HepG2 (cell line): ENCODE measurements around the gene OR2AG1. TPM values are rescaled to one million over a fixed set of nuclear protein-coding genes. Genes with fewer than 3 reads are reported as not detected.

Source experiments
- ATAC-seq: fragments of 200-7000 bp; cut with Tn5 transposase; 3 replicates; pipeline ENCODE4 v1.9.1; 2020; ENCODE audit warnings: mild to moderate bottlenecking, moderate library complexity
- BruUV-seq: library from RNA; stranded (reverse); fragments of 400-500 nt; replicated peaks from 2 replicates; lab custom pipeline; 2021; lab: Mats Ljungman, UMichigan
- CTCF ChIA-PET: fragments of 300-600 bp; formaldehyde crosslinking; extraction: SDS; loops from one replicate; lab custom pipeline; 2021; ENCODE audit warnings: low total read pairs, inconsistent platforms, low intra/inter-chr PET ratio; lab: Yijun Ruan, JAX
- POLR2A ChIA-PET: fragments of 350-600 bp; sonication (Branson Sonifier 250); formaldehyde crosslinking; loops from one replicate; lab custom pipeline; 2020; ENCODE audit warnings: antibody characterized with exemption, inconsistent platforms; lab: Yijun Ruan, JAX
- DNase-seq: peaks from one replicate; pipeline ENCODE4 v3.0.0-alpha.2; 2015; ENCODE audit warnings: low spot score
- FAIRE-seq: peaks from 3 replicates; lab custom pipeline; 2011; peaks lifted over from hg19 to GRCh38; lab: Jason Lieb, UNC
- H2AFZ ChIP-seq: one replicate; pipeline ENCODE4 v1.6.1; 2011; ENCODE audit warnings: low read length, inconsistent platforms
- H3K27ac ChIP-seq: fragments of 300-600 bp; 3 replicates; pipeline ENCODE4 v1.8.0; 2011; ENCODE audit warnings: mixed run types, mild to moderate bottlenecking, mixed read lengths, low read length, inconsistent platforms; ENCODE audit not compliant: insufficient read depth; ENCODE audit errors: extremely low read length
- H3K27me3 ChIP-seq, 2 experiments: fragments of 200-600 bp in 1 of 2; 2 replicates in 1 of 2; 3 replicates in 1 of 2; pipeline versions ENCODE4 v1.6.0 to v1.8.0; 2011; ENCODE audit warnings: low read length in 2 of 2, mild to moderate bottlenecking in 2 of 2, moderate library complexity in 2 of 2, inconsistent platforms in 1 of 2; ENCODE audit not compliant: insufficient read depth in 2 of 2, control insufficient read depth in 1 of 2
- H3K36me3 ChIP-seq, 2 experiments: fragments of 200-600 bp in 1 of 2; replicated peaks in 1 of 2; 2 replicates in 1 of 2; 3 replicates in 1 of 2; pipeline versions ENCODE4 v1.5.1 to v1.8.0; 2011; ENCODE audit warnings: low read length in 2 of 2, inconsistent platforms in 1 of 2; ENCODE audit not compliant: insufficient read depth in 2 of 2, control insufficient read depth in 1 of 2
- H3K4me1 ChIP-seq: 2 replicates; pipeline ENCODE4 v1.5.1; 2012; ENCODE audit warnings: low read length, inconsistent platforms; ENCODE audit not compliant: insufficient read depth
- H3K4me2 ChIP-seq: 2 replicates; pipeline ENCODE4 v1.6.0; 2011; ENCODE audit warnings: low read depth, low read length, inconsistent platforms
- H3K4me3 ChIP-seq, 3 experiments: fragments of 200-600 bp in 1 of 3; sonication (generic), shearing (Covaris generic) in 1 of 3; replicated peaks in 1 of 3; 2 replicates each; pipeline ENCODE4 v1.5.1; 2011 to 2016; ENCODE audit warnings: low read length in 3 of 3, inconsistent platforms in 2 of 3, low read depth in 2 of 3, mild to moderate bottlenecking in 2 of 3, control low read depth in 1 of 3, mixed read lengths in 1 of 3; ENCODE audit not compliant: insufficient read depth in 1 of 3
- H3K79me2 ChIP-seq: one replicate; pipeline ENCODE4 v1.6.1; 2011; ENCODE audit warnings: low read length, inconsistent platforms; ENCODE audit not compliant: insufficient read depth
- H3K9ac ChIP-seq: 2 replicates; pipeline ENCODE4 v1.6.0; 2011; ENCODE audit warnings: mild to moderate bottlenecking, low read depth, low read length, inconsistent platforms; ENCODE audit not compliant: insufficient read depth
- H3K9me3 ChIP-seq: 2 replicates; pipeline ENCODE4 v1.5.1; 2012; ENCODE audit warnings: mild to moderate bottlenecking, low read length
- H4K20me1 ChIP-seq: 2 replicates; pipeline ENCODE4 v1.6.0; 2011; ENCODE audit warnings: inconsistent platforms, mild to moderate bottlenecking, low read length, moderate library complexity; ENCODE audit not compliant: insufficient read depth
- CCAR2 ChIP-seq: fragments of 200-400 bp; formaldehyde crosslinking; optimal IDR thresholded peaks from 2 replicates; pipeline ENCODE3; 2018; ENCODE audit warnings: low read depth, mild to moderate bottlenecking, low read length, moderate library complexity
- EHMT2 ChIP-seq: fragments of 200-600 bp; sonication (generic); IDR thresholded peaks from 2 replicates; pipeline ENCODE4 v1.7.0; 2017; ENCODE audit warnings: antibody characterized with exemption, low read depth, low read length, borderline replicate concordance
- GLI4 ChIP-seq: sonication (generic); formaldehyde crosslinking; IDR thresholded peaks from 2 replicates; pipeline ENCODE4 v1.5.1; 2020; ENCODE audit warnings: missing genetic modification reagents, mild to moderate bottlenecking, moderate library complexity, borderline replicate concordance
- HINFP ChIP-seq: sonication (generic); formaldehyde crosslinking; IDR thresholded peaks from 2 replicates; pipeline ENCODE4 v1.4.0; 2020; ENCODE audit warnings: low read depth, mild to moderate bottlenecking, missing genetic modification reagents
- HOXA7 ChIP-seq: sonication (generic); formaldehyde crosslinking; IDR thresholded peaks from 2 replicates; pipeline ENCODE4 v1.8.1; 2022; ENCODE audit warnings: mild to moderate bottlenecking, missing genetic modification reagents, moderate library complexity
- NFAT5 ChIP-seq: sonication (generic); formaldehyde crosslinking; IDR thresholded peaks from 2 replicates; pipeline ENCODE4 v1.4.0; 2020; ENCODE audit warnings: missing genetic modification reagents
- REPIN1 ChIP-seq: sonication (generic); formaldehyde crosslinking; IDR thresholded peaks from 2 replicates; pipeline ENCODE4 v1.8.0; 2022; ENCODE audit warnings: missing genetic modification reagents, low read depth, mild to moderate bottlenecking, borderline replicate concordance
- SMC3 ChIP-seq: IDR thresholded peaks from 2 replicates; pipeline ENCODE4 v1.6.1; 2011; ENCODE audit warnings: low read length, improper control_type of control experiment
- STAG1 ChIP-seq: sonication (generic); formaldehyde crosslinking; IDR thresholded peaks from 2 replicates; pipeline ENCODE4 v1.4.0; 2020; ENCODE audit warnings: missing genetic modification reagents
- XRCC5 ChIP-seq: fragments of 200-400 bp; formaldehyde crosslinking; optimal IDR thresholded peaks from 2 replicates; pipeline ENCODE3; 2017; ENCODE audit warnings: mild to moderate bottlenecking, low read length
- ZBTB21 ChIP-seq: sonication (generic); formaldehyde crosslinking; IDR thresholded peaks from 2 replicates; pipeline ENCODE4 v1.4.0; 2020; ENCODE audit warnings: missing genetic modification reagents
- ZC3H13 ChIP-seq: sonication (generic); formaldehyde crosslinking; IDR thresholded peaks from 2 replicates; pipeline ENCODE4 v1.8.1; 2023; ENCODE audit warnings: mild to moderate bottlenecking, missing genetic modification reagents, moderate library complexity
- ZFP37 ChIP-seq: sonication (generic); formaldehyde crosslinking; IDR thresholded peaks from 2 replicates; pipeline ENCODE4 v1.4.0; 2020; ENCODE audit warnings: missing genetic modification reagents, borderline replicate concordance
- ZFP41 ChIP-seq: sonication (generic); formaldehyde crosslinking; IDR thresholded peaks from 2 replicates; pipeline ENCODE4 v1.4.0; 2020; ENCODE audit warnings: mild to moderate bottlenecking, missing genetic modification reagents, borderline replicate concordance
- ZNF251 ChIP-seq: sonication (generic); formaldehyde crosslinking; IDR thresholded peaks from 2 replicates; pipeline ENCODE4 v1.9.0; 2021; ENCODE audit warnings: mild to moderate bottlenecking, missing genetic modification reagents
- ZNF350 ChIP-seq: sonication (generic); formaldehyde crosslinking; IDR thresholded peaks from 2 replicates; pipeline ENCODE4 v1.4.0; 2020; ENCODE audit warnings: mild to moderate bottlenecking, low read depth, missing genetic modification reagents, borderline replicate concordance
- ZNF446 ChIP-seq: sonication (generic); formaldehyde crosslinking; IDR thresholded peaks from 2 replicates; pipeline ENCODE4 v1.5.0; 2020; ENCODE audit warnings: mild to moderate bottlenecking, missing genetic modification reagents
- ZNF556 ChIP-seq: sonication (generic); formaldehyde crosslinking; IDR thresholded peaks from 2 replicates; pipeline ENCODE4 v1.4.0; 2020; ENCODE audit warnings: mild to moderate bottlenecking, missing genetic modification reagents, borderline replicate concordance
- ZNF629 ChIP-seq: sonication (generic); formaldehyde crosslinking; conservative IDR thresholded peaks from 2 replicates; pipeline ENCODE4 v1.5.0; 2020; ENCODE audit warnings: missing genetic modification reagents
- WGBS: methylation state at CpG from one replicate; pipeline ENCODE4 v1.1.6; 2017; ENCODE audit warnings: low lambda C conversion rate; 5-methylcytosine and 5-hydroxymethylcytosine counted together
- in situ Hi-C: cut with HindIII; loops from 2 replicates; pipeline ENCODE4 v1.10.0; 2017; ENCODE audit warnings: low pct_unique_long_range_greater_than_20kb; ENCODE audit not compliant: extremely low pct_ligation_motif_present
- intact Hi-C: fragments of 100-400 bp; cut with micrococcal nuclease; formaldehyde crosslinking; loops from one replicate; pipeline ENCODE4 v1.10.0; 2022; ENCODE audit not compliant: unreplicated experiment
- polyA plus RNA-seq, 8 experiments: library from polyadenylated mRNA; depleted of rRNA in 3 of 8; stranded (reverse) in 7 of 8; unstranded in 1 of 8; fragments of >200 nt; fragmentation: Illumina TruSeq in 4 of 8; extraction: Trizol in 4 of 8; gene quantifications; 2 replicates each; pipeline versions ENCODE4 v1.2.1 to v1.2.3, GENCODE V29; 2011 to 2016; ENCODE audit warnings: low read depth in 4 of 8, missing spikeins in 1 of 8, mixed read lengths in 1 of 8; ENCODE audit not compliant: insufficient read depth in 1 of 8
- total RNA-seq, 5 experiments: library from RNA; depleted of rRNA; stranded (reverse); fragments of >200 nt; fragmentation: Illumina TruSeq; extraction: Trizol; gene quantifications; 2 replicates each; pipeline ENCODE4 v1.2.3, GENCODE V29; 2016; ENCODE audit warnings: low read depth in 1 of 5

Gene OR2AG1
- total and polyA plus RNA-seq, 2 of the 13 experiments (the other 11 are each of a cell fraction or from before 2014, with no cell fraction given), result not detected

GRCh38 chr11:6755303-6755952, 27.4 kb upstream of the OR2AG1 start:
- intact Hi-C loops (no loop called here), in situ Hi-C loops (no loop called here)
- H3K9ac ChIP-seq, result no peak overlapping the region
- H3K79me2 ChIP-seq, result no peaks in the 10 kb centered on the region
- no peak overlapping the region for H3K4me3 ChIP-seq
- DNase-seq, result peak; percentile 10
- no peaks in the 10 kb centered on the region for H3K9me3 ChIP-seq
- H3K4me2 ChIP-seq, result no peak overlapping the region
- 0% methylated on average over 5 of the region's 5 CpGs for WGBS
- no TSS peak for BruUV-seq
- ChIA-PET POLR2A (no interaction called here), CTCF (interaction anchor here (2.3 kb wide), 1 partner anchor 17 kb away, joined by 8 read pairs; no protein-coding TSS in a partner anchor)
- no peaks in the 10 kb centered on the region for H3K4me1 ChIP-seq
- peak; percentile 59 for FAIRE-seq
- H2AFZ ChIP-seq, result no peak overlapping the region
- H3K27ac ChIP-seq, result no peak overlapping the region
- H3K27me3 ChIP-seq, result no peaks in the 10 kb centered on the region; a peak in 2 of 5 replicates
- peak; percentile 52; the same call in 2 of the 3 replicates for ATAC-seq
- H4K20me1 ChIP-seq, result no peaks in the 10 kb centered on the region
- no peaks in the 10 kb centered on the region for H3K36me3 ChIP-seq
- TF ChIP-seq ZFP37 (CRISPR knock-in tag), result no peak
- TF ChIP-seq CCAR2, result no peak
- TF ChIP-seq ZNF556 (CRISPR knock-in tag), result no peak
- TF ChIP-seq ZNF251 (CRISPR knock-in tag), result no peak
- no peak for TF ChIP-seq EHMT2
- no peak for TF ChIP-seq NFAT5 (CRISPR knock-in tag)
- TF ChIP-seq HINFP (CRISPR knock-in tag), result no peak
- peak; percentile 36 for TF ChIP-seq XRCC5
- TF ChIP-seq ZNF446 (CRISPR knock-in tag), result no peak
- no peak for TF ChIP-seq ZFP41 (CRISPR knock-in tag)
- TF ChIP-seq STAG1 (CRISPR knock-in tag), result 0 out of 2 replicates have a peak, but pooled peaks have one; percentile 2
- no peak for TF ChIP-seq ZNF350 (CRISPR knock-in tag)
- TF ChIP-seq HOXA7 (CRISPR knock-in tag), result no peak
- TF ChIP-seq GLI4, result no peak
- TF ChIP-seq ZC3H13 (CRISPR knock-in tag), result no peak
- TF ChIP-seq ZBTB21 (CRISPR knock-in tag), result no peak
- TF ChIP-seq REPIN1 (CRISPR knock-in tag), result no peak
- TF ChIP-seq SMC3, result 0 out of 2 replicates have a peak, but pooled peaks have one; percentile 13
- no peak for TF ChIP-seq ZNF629 (CRISPR knock-in tag)
